Astrocyte of the cerebellum (primary cell): ENCODE results near the gene OAS2.

Experiments used
- DNase-seq: peaks from one replicate; pipeline ENCODE4 v3.0.0-alpha.2; 2011; ENCODE audit warnings: low read depth
- H3K4me3 ChIP-seq: 2 replicates; pipeline ENCODE4 v1.5.1; 2011; ENCODE audit warnings: mild to moderate bottlenecking, low read depth, low read length, moderate library complexity
- in situ Hi-C: cut with HindIII; loops from 2 replicates; pipeline ENCODE4 v1.10.0; 2017; ENCODE audit warnings: low sequenced_read_pairs
- TF ChIP-seq, protein P1 (sequence below): IDR thresholded peaks from 2 replicates; pipeline ENCODE4 v1.5.1; 2012; ENCODE audit warnings: low read length, low read depth, moderate library complexity, mild to moderate bottlenecking; ENCODE audit errors: missing control alignments

OAS2 gene

DNA sequence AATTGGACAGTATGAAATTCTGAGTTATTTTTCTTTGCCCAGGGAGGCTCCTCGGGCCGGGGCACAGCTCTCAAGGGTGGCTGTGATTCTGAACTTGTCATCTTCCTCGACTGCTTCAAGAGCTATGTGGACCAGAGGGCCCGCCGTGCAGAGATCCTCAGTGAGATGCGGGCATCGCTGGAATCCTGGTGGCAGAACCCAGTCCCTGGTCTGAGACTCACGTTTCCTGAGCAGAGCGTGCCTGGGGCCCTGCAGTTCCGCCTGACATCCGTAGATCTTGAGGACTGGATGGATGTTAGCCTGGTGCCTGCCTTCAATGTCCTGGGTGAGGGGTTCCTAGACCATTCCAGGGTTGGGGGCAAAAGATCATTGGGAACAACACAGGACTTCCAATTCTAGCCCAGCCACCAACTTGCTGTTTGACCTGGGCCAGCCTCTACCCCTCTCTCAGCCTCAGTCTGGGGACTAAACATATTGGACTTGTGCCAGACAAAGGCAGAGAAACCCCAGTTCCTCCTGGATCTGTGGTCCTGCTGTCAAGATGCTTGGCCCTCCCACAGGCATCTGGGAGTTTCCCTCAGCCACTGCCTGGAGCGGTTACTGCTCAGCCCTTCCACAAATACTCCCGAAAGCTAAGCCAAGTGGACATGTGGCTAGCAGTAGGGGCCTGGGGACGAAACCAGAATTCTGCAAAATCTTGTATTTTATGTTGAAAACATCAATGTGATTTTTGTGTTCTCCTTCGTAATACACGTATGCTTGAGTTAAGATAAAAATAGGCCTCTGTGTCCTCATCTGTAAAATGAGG, 36.6 kb upstream of the OAS2 start:
- TF ChIP-seq, protein P1, sequence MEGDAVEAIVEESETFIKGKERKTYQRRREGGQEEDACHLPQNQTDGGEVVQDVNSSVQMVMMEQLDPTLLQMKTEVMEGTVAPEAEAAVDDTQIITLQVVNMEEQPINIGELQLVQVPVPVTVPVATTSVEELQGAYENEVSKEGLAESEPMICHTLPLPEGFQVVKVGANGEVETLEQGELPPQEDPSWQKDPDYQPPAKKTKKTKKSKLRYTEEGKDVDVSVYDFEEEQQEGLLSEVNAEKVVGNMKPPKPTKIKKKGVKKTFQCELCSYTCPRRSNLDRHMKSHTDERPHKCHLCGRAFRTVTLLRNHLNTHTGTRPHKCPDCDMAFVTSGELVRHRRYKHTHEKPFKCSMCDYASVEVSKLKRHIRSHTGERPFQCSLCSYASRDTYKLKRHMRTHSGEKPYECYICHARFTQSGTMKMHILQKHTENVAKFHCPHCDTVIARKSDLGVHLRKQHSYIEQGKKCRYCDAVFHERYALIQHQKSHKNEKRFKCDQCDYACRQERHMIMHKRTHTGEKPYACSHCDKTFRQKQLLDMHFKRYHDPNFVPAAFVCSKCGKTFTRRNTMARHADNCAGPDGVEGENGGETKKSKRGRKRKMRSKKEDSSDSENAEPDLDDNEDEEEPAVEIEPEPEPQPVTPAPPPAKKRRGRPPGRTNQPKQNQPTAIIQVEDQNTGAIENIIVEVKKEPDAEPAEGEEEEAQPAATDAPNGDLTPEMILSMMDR: no peak
- in situ Hi-C loops: no loop called here
- H3K4me3 ChIP-seq: no peak overlapping the region
- no peak for DNase-seq

DNA sequence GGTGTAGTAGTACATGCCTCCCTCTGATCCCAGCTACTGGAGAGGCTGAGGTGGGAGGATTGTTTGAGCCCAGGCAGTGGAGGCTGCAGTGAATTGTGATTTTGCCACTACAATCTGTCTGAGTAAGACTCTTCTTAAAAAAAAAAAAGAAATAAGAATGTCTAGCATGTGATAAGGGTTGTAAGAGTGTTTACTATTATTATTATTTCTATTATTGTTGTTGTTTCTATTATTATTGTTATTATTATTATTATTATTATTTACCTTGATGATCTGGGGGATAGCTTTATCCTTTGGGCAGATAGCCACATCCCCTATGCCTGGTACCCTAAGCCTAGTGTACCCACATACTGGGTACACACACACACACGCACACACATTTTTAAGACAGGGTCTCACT, 35.7 kb upstream of the OAS2 start:
- TF ChIP-seq, protein P1: no peak
- no peak overlapping the region for H3K4me3 ChIP-seq
- DNase-seq: no peak
- in situ Hi-C loops: no loop called here

DNA sequence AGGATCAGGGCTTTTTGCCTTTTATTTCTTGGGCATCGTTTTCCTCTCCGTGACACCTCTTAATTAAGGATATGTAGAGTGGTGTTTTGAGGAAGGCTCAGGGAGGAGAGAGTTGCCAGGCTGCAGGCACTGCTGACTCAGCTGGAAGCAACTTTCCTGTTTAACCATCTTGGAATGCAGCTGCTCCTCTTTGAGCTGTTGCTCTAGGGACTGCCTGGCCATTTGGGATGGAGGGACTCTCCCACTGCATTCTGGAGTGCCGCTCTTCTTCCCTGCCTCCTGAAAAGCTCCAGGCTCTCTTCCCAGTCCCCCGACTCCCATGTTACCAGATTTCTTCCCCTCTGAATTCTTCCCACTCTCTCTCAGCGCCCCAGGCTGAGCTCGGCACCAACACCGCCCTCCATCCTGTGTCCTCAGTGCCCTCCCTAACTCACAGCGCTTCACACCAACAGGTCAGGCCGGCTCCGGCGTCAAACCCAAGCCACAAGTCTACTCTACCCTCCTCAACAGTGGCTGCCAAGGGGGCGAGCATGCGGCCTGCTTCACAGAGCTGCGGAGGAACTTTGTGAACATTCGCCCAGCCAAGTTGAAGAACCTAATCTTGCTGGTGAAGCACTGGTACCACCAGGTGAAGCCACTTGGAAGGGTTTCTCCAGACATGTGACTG, 34.2 kb upstream of the OAS2 start:
- TF ChIP-seq, protein P1: no peak
- no peak overlapping the region for H3K4me3 ChIP-seq
- in situ Hi-C loops: no loop called here
- no peak for DNase-seq

DNA sequence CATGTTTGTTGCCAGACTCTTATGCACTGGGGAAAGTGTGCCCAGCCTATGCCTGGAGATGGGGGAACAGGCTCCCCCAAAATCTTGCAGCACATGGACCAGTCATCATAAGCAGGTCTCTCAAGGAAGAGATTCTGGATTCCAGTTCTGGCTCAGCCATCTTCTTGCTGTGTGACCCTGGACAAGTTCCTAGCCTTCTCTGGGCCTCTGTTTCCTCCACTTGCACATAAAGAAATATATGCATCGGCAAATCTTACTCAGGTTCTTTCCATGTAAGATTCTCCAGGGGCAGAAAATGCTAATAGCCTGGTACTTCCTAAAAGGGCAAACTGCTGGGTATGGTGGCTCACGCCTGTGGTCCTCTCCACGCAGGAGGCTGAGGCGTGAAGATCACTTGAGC, 32.8 kb upstream of the OAS2 start:
- in situ Hi-C loops: no loop called here
- H3K4me3 ChIP-seq: no peak overlapping the region
- TF ChIP-seq, protein P1: no peak
- DNase-seq: no peak

DNA sequence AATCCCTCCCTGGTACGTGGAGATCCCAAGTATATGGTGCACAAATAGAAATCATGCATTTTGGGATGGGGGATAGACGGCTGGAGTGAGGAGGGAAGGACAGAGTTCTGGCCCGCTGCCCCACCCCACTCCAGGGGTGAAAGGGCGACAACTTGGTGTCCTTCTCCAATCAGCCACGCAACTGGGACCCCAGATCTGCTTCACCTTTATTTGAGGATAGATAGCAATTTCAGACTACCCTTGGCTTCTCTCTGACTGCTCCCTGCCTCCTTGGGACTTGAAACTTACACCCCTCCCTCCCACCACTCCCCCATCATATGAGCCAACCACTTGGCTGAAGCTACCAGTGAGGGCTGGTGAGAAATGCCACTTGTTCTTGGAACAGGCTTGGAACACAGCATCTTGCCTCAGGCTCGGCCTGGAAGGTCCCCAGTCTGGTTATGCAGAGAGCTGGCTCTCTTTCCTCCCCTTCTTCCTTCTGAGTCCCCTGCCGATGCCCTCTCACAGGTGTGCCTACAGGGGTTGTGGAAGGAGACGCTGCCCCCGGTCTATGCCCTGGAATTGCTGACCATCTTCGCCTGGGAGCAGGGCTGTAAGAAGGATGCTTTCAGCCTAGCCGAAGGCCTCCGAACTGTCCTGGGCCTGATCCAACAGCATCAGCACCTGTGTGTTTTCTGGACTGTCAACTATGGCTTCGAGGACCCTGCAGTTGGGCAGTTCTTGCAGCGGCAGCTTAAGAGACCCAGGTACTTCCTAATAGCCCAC, 31.9 kb upstream of the OAS2 start:
- no peak for DNase-seq
- no peak overlapping the region for H3K4me3 ChIP-seq
- TF ChIP-seq, protein P1: no peak
- in situ Hi-C loops: no loop called here

DNA sequence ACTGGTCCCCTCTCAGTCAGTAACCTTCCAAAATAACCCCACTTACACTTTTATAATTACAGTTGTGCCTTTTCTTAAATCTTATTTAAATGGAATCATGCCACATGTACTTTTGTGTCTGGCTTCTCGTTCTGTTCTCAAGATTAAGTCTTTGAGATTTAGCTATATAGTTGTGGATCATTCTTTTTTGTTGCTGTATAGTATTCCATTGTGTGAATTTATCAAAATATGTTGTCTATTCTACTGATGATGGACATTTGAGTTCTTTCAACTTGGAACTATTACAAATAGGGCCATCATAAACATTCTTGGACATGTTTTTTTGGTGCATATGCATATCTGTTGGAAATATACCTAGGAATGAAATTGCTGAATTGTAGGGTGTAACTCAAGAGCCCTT, 31.0 kb upstream of the OAS2 start:
- DNase-seq: no peak
- in situ Hi-C loops: no loop called here
- TF ChIP-seq, protein P1: no peak
- no peak overlapping the region for H3K4me3 ChIP-seq
